ENCODE measurements around the gene EXT2. TPM values are rescaled to one million over a fixed set of nuclear protein-coding genes. Genes with fewer than 3 reads are reported as not detected.

Gene EXT2
- total RNA-seq, 1 experiment from 2014 or later: 67.3 TPM

- CTCF ChIA-PET: interaction anchor here (0.7 kb wide), 2 partner anchors 183 to 194 kb away, joined by 4 to 7 read pairs; no protein-coding TSS in a partner anchor
- no peaks in the 10 kb centered on the region for H3K4me1 Mint-ChIP-seq (ENCODE audit: low read depth, unreplicated experiment)
- H3K4me3 Mint-ChIP-seq (ENCODE audit: low read depth, unreplicated experiment): peak overlapping the region; percentile 96
- intact Hi-C loops (cut with micrococcal nuclease; ENCODE audit: unreplicated experiment): no loop called here
- no peak for DNase-seq
- H3K9me3 Mint-ChIP-seq (ENCODE audit: low read depth, unreplicated experiment): no peaks in the 10 kb centered on the region
- H3K27me3 Mint-ChIP-seq (ENCODE audit: unreplicated experiment): no peaks in the 10 kb centered on the region
- peaks cover 12% of the 10 kb centered on the region for H3K36me3 Mint-ChIP-seq (ENCODE audit: insufficient read depth, unreplicated experiment)
- TF ChIP-seq CTCF (IDR thresholded peaks at IDR 0.05; ENCODE audit: unreplicated experiment): no peak
- no TSS peak for BruUV-seq (replicated peaks)
- peak overlapping the region; percentile 98 for H3K27ac Mint-ChIP-seq (ENCODE audit: unreplicated experiment)
Observed at GRCh38 chr11:44065161-44065661, 30.3 kb upstream of the EXT2 start.

- no TSS peak for BruUV-seq (replicated peaks)
- peaks cover 12% of the 10 kb centered on the region for H3K36me3 Mint-ChIP-seq (ENCODE audit: insufficient read depth, unreplicated experiment)
- peak; percentile 93 for DNase-seq
- CTCF ChIA-PET: no interaction called here
- H3K4me3 Mint-ChIP-seq (ENCODE audit: low read depth, unreplicated experiment): peak within 1 kb of the TSS; percentile 96
- H3K9me3 Mint-ChIP-seq (ENCODE audit: low read depth, unreplicated experiment): no peaks in the 10 kb centered on the region
- no peaks in the 10 kb centered on the region for H3K4me1 Mint-ChIP-seq (ENCODE audit: low read depth, unreplicated experiment)
- H3K27ac Mint-ChIP-seq (ENCODE audit: unreplicated experiment): peak within 1 kb of the TSS; percentile 98
- no peaks in the 10 kb centered on the region for H3K27me3 Mint-ChIP-seq (ENCODE audit: unreplicated experiment)
- TF ChIP-seq CTCF (IDR thresholded peaks at IDR 0.05; ENCODE audit: unreplicated experiment): peak; percentile 88
- intact Hi-C loops (cut with micrococcal nuclease; ENCODE audit: unreplicated experiment): no loop called here
Observed at GRCh38 chr11:44065841-44066731, 29.4 kb upstream of the EXT2 start, which contains the start of gene ACCS. ACCS (plus strand) TSS chr11:44066270; CDS start chr11:44067628, 1,358 bp downstream.

- no peak for TF ChIP-seq CTCF (IDR thresholded peaks at IDR 0.05; ENCODE audit: unreplicated experiment)
- CTCF ChIA-PET: no interaction called here
- intact Hi-C loops (cut with micrococcal nuclease; ENCODE audit: unreplicated experiment): no loop called here
- H3K27me3 Mint-ChIP-seq (ENCODE audit: unreplicated experiment): no peaks in the 10 kb centered on the region
- DNase-seq: peak; percentile 19
- no peaks in the 10 kb centered on the region for H3K4me1 Mint-ChIP-seq (ENCODE audit: low read depth, unreplicated experiment)
- peak overlapping the region; percentile 96 for H3K4me3 Mint-ChIP-seq (ENCODE audit: low read depth, unreplicated experiment)
- BruUV-seq (replicated peaks): TSS peak; percentile 66
- peak overlapping the region; percentile 98 for H3K27ac Mint-ChIP-seq (ENCODE audit: unreplicated experiment)
- H3K9me3 Mint-ChIP-seq (ENCODE audit: low read depth, unreplicated experiment): no peaks in the 10 kb centered on the region
- peaks cover 12% of the 10 kb centered on the region for H3K36me3 Mint-ChIP-seq (ENCODE audit: insufficient read depth, unreplicated experiment)
Observed at GRCh38 chr11:44066732-44067141, 28.7 kb upstream of the EXT2 start.

- Mint-ChIP-seq H3K9me3 (ENCODE audit: low read depth, unreplicated experiment) (no peaks in the 10 kb centered on the region), H3K4me1 (ENCODE audit: low read depth, unreplicated experiment) (no peaks in the 10 kb centered on the region), H3K36me3 (ENCODE audit: insufficient read depth, unreplicated experiment) (peaks cover 12% of the 10 kb centered on the region), H3K27ac (ENCODE audit: unreplicated experiment) (peak overlapping the region; percentile 98), H3K27me3 (ENCODE audit: unreplicated experiment) (no peaks in the 10 kb centered on the region), H3K4me3 (ENCODE audit: low read depth, unreplicated experiment) (peak overlapping the region; percentile 96)
- DNase-seq: no peak
- CTCF ChIA-PET: interaction anchor here (0.5 kb wide), 1 partner anchor 421 kb away, joined by 4 read pairs; no protein-coding TSS in a partner anchor
- no peak for TF ChIP-seq CTCF (IDR thresholded peaks at IDR 0.05; ENCODE audit: unreplicated experiment)
- no TSS peak for BruUV-seq (replicated peaks)
- intact Hi-C loops (cut with micrococcal nuclease; ENCODE audit: unreplicated experiment): no loop called here
Observed at GRCh38 chr11:44067266-44067665, 28.2 kb upstream of the EXT2 start.
